Loucy (cell line): ENCODE data around the gene CDH4.

Experiments
- H2AFZ ChIP-seq: fragments of 200-600 bp; sonication (generic); 2 replicates; pipeline ENCODE4 v1.6.0; 2016; ENCODE audit warnings: antibody characterized with exemption, mild to moderate bottlenecking, low read length, moderate library complexity
- H3F3A ChIP-seq: fragments of 200-600 bp; 2 replicates; pipeline ENCODE4 v1.6.0; 2016; ENCODE audit warnings: antibody characterized with exemption, low read depth, mild to moderate bottlenecking
- H3K27me3 ChIP-seq: fragments of 200-600 bp; sonication (generic); 2 replicates; pipeline ENCODE4 v1.6.1; 2014; ENCODE audit warnings: low read length, mild to moderate bottlenecking; ENCODE audit not compliant: insufficient read depth, poor library complexity, severe bottlenecking
- H3K36me3 ChIP-seq: fragments of 200-600 bp; sonication (generic); 2 replicates; pipeline ENCODE4 v1.6.1; 2016; ENCODE audit warnings: low read length; ENCODE audit not compliant: insufficient read depth
- H3K4me1 ChIP-seq: fragments of 200-600 bp; sonication (generic); 2 replicates; pipeline ENCODE4 v1.5.1; 2014; ENCODE audit warnings: low read length, mild to moderate bottlenecking; ENCODE audit not compliant: insufficient read depth, poor library complexity, severe bottlenecking
- H3K4me2 ChIP-seq: fragments of 200-600 bp; sonication (generic); 2 replicates; pipeline ENCODE4 v1.6.0; 2014; ENCODE audit warnings: antibody characterized with exemption, low read length, low read depth, mild to moderate bottlenecking; ENCODE audit not compliant: poor library complexity, severe bottlenecking
- H3K4me3 ChIP-seq: fragments of 200-600 bp; sonication (generic); 2 replicates; pipeline ENCODE4 v1.5.1; 2014; ENCODE audit warnings: low read length, mild to moderate bottlenecking, mixed read lengths; ENCODE audit not compliant: poor library complexity, severe bottlenecking
- H3K79me2 ChIP-seq: fragments of 200-600 bp; sonication (generic); 2 replicates; pipeline ENCODE4 v1.6.1; 2014; ENCODE audit warnings: low read length; ENCODE audit not compliant: insufficient read depth
- H3K9ac ChIP-seq: fragments of 200-600 bp; sonication (generic); 2 replicates; pipeline ENCODE4 v1.6.0; 2014; ENCODE audit warnings: mild to moderate bottlenecking, low read depth, low read length, moderate library complexity; ENCODE audit not compliant: poor library complexity, severe bottlenecking
- H3K9me2 ChIP-seq: fragments of 200-600 bp; sonication (generic); replicated peaks from 2 replicates; pipeline ENCODE4 v1.6.1; 2016; ENCODE audit warnings: low read depth, low read length, mixed read lengths
- H3K9me3 ChIP-seq: fragments of 200-600 bp; sonication (generic); 2 replicates; pipeline ENCODE4 v1.6.1; 2014; ENCODE audit warnings: mild to moderate bottlenecking, antibody characterized with exemption, low read length, low read depth; ENCODE audit not compliant: insufficient read depth
- H4K20me1 ChIP-seq: fragments of 200-600 bp; sonication (generic); 2 replicates; pipeline ENCODE4 v1.6.0; 2014; ENCODE audit warnings: antibody characterized with exemption, low read length, mild to moderate bottlenecking; ENCODE audit not compliant: insufficient read depth, poor library complexity, severe bottlenecking
- EZH2phosphoT487 ChIP-seq: fragments of 200-600 bp; IDR thresholded peaks from 2 replicates; pipeline ENCODE4 v1.6.1; 2018; ENCODE audit warnings: antibody characterized with exemption, mild to moderate bottlenecking, moderate library complexity, borderline replicate concordance
- TF ChIP-seq, protein P1 (sequence below): fragments of 200-600 bp; sonication (generic); conservative IDR thresholded peaks from 2 replicates; pipeline ENCODE4 v1.5.1; 2014; ENCODE audit warnings: mild to moderate bottlenecking, antibody characterized with exemption, low read length

The CDH4 gene

DNA sequence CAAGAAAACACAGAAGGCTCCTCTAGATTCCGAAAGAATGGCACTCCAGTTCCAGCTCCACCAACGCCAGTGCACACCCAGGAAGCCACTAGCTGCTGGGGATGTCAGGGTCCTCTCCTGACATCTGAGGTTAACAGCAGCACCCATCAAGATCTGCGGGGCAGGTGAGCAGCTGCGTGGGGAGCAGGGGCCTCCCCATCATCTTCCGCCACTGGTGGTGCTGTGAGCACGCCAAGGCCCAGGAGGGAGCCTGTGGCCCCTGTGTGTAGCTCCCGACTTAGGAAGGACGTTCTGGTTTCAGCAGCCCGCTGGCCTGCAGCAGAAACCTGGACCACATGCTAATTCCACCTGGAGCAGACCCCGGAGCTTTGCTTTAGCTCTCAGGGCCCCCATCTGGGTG, 427.4 kb downstream of the CDH4 start:
- Histone ChIP-seq H2AFZ (no peak overlapping the region), H3K4me1 (no peaks in the 10 kb centered on the region), H4K20me1 (no peaks in the 10 kb centered on the region), H3K4me2 (no peak overlapping the region), H3K79me2 (no peaks in the 10 kb centered on the region), H3K9ac (no peak overlapping the region), H3K9me2 (no peaks in the 10 kb centered on the region), H3K4me3 (no peak overlapping the region), H3K9me3 (no peaks in the 10 kb centered on the region), H3F3A (no peaks in the 10 kb centered on the region), H3K27me3 (no peaks in the 10 kb centered on the region), H3K36me3 (no peaks in the 10 kb centered on the region; the same call in 1 of the 2 replicates)
- TF ChIP-seq, protein P1, sequence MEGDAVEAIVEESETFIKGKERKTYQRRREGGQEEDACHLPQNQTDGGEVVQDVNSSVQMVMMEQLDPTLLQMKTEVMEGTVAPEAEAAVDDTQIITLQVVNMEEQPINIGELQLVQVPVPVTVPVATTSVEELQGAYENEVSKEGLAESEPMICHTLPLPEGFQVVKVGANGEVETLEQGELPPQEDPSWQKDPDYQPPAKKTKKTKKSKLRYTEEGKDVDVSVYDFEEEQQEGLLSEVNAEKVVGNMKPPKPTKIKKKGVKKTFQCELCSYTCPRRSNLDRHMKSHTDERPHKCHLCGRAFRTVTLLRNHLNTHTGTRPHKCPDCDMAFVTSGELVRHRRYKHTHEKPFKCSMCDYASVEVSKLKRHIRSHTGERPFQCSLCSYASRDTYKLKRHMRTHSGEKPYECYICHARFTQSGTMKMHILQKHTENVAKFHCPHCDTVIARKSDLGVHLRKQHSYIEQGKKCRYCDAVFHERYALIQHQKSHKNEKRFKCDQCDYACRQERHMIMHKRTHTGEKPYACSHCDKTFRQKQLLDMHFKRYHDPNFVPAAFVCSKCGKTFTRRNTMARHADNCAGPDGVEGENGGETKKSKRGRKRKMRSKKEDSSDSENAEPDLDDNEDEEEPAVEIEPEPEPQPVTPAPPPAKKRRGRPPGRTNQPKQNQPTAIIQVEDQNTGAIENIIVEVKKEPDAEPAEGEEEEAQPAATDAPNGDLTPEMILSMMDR, result no peak
- no peak for TF ChIP-seq EZH2phosphoT487

DNA sequence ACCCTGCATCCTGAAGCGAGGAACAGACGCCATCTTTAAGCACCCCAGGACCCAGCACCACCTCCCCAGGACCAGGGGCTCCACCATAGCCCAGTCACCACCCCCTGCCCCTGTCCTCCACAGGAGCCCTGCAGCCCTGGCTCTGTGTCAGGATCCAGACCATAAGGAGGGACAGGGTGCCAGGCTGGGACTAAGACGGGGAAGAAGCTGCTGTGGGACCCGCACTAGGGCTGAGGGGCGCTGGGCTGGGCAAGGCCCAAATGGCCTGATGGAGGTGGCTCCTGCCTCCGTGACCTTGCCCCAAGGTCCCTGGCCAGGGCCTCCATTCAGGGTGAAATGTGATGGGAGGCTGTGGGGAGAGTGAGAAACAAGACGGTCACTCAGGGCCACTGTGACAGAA, 428.0 kb downstream of the CDH4 start:
- Histone ChIP-seq H3K4me2 (no peak overlapping the region), H3K27me3 (no peaks in the 10 kb centered on the region), H3K9ac (no peak overlapping the region), H3K36me3 (no peaks in the 10 kb centered on the region; the same call in 1 of the 2 replicates), H4K20me1 (no peaks in the 10 kb centered on the region), H3K4me3 (no peak overlapping the region), H3K9me2 (no peaks in the 10 kb centered on the region), H3F3A (no peaks in the 10 kb centered on the region), H3K9me3 (no peaks in the 10 kb centered on the region), H3K4me1 (no peaks in the 10 kb centered on the region), H3K79me2 (no peaks in the 10 kb centered on the region), H2AFZ (no peak overlapping the region)
- TF ChIP-seq EZH2phosphoT487, result no peak
- TF ChIP-seq, protein P1, result no peak

DNA sequence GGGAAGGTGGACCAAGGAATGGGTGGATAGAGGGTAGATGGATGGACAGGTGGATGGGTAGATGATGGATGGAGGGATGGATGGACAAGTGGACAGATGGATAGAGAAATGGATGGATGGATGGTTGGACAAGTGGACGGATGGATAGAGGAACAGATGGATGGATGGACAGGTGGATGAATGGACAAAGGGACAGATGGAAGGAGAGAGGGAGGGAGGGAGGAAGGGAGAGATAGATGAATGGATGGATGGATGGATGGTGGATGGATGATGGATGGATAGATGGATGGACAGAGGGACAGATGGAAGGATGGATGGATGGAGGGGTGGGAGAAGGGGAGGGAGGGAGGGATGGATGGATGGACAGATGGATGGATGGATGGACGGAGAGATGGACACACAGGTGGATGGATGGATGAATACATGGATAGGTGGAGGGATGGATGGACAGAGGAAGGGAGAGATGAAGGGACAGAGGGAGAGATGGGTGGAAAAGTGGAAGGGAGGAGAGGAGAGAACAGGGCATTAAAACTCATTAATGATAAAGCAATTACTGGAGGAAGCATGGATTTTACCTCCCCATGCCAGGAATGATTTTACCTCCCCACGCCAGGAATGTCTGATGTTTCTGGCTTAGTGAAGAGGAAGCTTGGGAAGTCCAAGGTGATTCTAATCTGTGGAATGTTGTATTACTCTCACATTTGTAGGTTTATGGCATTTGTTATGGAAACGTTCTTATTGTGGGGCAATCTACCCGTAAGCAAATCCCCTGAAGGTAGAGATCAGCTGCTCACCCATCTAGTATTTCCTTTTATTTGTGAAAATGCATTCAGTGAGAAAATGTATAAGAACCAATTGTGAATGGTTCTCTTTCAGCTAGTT, 430.3 kb downstream of the CDH4 start:
- Histone ChIP-seq H3K27me3 (no peaks in the 10 kb centered on the region), H4K20me1 (no peaks in the 10 kb centered on the region)

More for the DNA sequence above, 430.3 kb downstream of the CDH4 start:
- Histone ChIP-seq H3K4me1 (no peaks in the 10 kb centered on the region), H3K4me2 (no peak overlapping the region), H3K9me2 (no peaks in the 10 kb centered on the region), H3K79me2 (no peaks in the 10 kb centered on the region), H3K9ac (no peak overlapping the region), H3F3A (no peaks in the 10 kb centered on the region), H3K4me3 (no peak overlapping the region), H3K9me3 (no peaks in the 10 kb centered on the region), H3K36me3 (no peaks in the 10 kb centered on the region; the same call in 1 of the 2 replicates), H2AFZ (no peak overlapping the region)
- no peak for TF ChIP-seq EZH2phosphoT487
- TF ChIP-seq, protein P1, result no peak
